ENCODE measurements around the gene NR2E3. TPM values are rescaled to one million over a fixed set of nuclear protein-coding genes. Genes with fewer than 3 reads are reported as not detected.

Gene NR2E3
- polyA plus RNA-seq (2012; ENCODE audit: insufficient read depth, insufficient read length): not detected

DNA sequence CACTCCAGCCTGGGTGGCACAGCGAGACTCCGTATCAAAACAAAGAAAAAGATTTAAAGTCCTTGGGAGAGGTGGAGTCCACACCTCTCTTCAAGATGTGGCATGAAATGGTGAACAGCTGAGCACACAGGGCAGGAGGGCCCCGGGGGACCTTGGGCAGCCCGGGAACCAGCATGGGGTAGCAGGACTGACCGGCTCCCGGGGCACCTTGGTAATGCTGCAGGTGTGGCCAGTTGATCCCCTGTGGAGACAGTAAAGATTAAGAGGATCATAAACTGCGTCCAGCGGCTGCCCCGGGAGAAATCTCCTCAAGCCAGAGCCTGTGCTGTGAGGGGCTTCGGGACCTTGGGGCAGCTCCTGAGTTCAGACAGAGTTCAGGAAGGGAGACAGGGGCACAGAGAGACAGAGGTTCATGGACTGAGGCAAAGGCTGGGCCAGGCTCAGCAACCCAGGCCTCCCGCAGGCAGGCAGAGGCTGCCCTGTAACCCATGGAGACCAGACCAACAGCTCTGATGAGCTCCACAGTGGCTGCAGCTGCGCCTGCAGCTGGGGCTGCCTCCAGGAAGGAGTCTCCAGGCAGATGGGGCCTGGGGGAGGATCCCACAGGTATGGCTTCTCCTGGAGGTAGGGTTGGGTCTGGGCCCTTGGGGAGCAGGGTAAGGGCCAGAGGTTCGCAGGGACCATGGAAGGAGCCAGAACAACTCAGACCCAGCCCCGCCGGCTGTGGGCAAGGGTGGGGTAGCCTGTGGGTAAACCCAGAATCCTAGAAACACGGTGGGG, at the start of gene NR2E3:
Gene NR2E3, plus strand, starts transcription at position 299 of the 780 bp plus-strand sequence. Its CDS starts 190 bp downstream, at position 489.
- DNase-seq (ENCODE audit: low read depth, low spot score): no peak
- no peak within 1 kb of the TSS for H3K4me3 ChIP-seq (ENCODE audit: low read length)

DNA sequence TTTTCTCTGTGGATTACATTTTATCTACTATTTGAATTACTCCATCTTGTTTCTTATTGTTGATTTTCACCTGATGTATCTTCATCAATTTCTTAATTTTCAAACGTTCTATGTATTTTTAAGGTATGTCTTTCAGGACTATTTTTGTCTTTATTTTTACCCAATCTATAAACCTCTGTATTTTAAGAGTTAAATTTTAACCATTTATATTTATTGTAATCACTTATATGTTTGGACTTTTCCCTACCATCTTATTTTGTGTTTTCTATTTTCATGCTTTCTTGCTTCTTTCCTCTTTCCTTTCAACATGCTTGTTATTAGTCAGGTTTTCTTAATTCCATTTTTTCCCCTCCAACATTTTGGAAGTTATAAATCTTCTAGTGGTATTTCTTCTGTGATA, 49.5 kb upstream of the NR2E3 start:
- H3K4me3 ChIP-seq (ENCODE audit: low read length): no peak overlapping the region
- DNase-seq (ENCODE audit: low read depth, low spot score): no peak

- no peak overlapping the region for H3K4me3 ChIP-seq (ENCODE audit: low read length)
- no peak for DNase-seq (ENCODE audit: low read depth, low spot score)
Observed at GRCh38 chr15:71761649-71762048, 48.7 kb upstream of the NR2E3 start.

GRCh38 chr15:71768184-71768583, 42.2 kb upstream of the NR2E3 start:
- H3K4me3 ChIP-seq (ENCODE audit: low read length): no peak overlapping the region
- no peak for DNase-seq (ENCODE audit: low read depth, low spot score)

- H3K4me3 ChIP-seq (ENCODE audit: low read length): no peak overlapping the region
- no peak for DNase-seq (ENCODE audit: low read depth, low spot score)
Observed at GRCh38 chr15:71773206-71773859, 37.0 kb upstream of the NR2E3 start.

- no peak for DNase-seq (ENCODE audit: low read depth, low spot score)
Observed at GRCh38 chr15:71775856-71776255, 34.5 kb upstream of the NR2E3 start.

GRCh38 chr15:71776304-71776703, 34.0 kb upstream of the NR2E3 start:
- H3K4me3 ChIP-seq (ENCODE audit: low read length): no peak overlapping the region
- DNase-seq (ENCODE audit: low read depth, low spot score): no peak

More at GRCh38 chr15:71775856-71776255, 34.5 kb upstream of the NR2E3 start:
- H3K4me3 ChIP-seq (ENCODE audit: low read length): no peak overlapping the region

DNA sequence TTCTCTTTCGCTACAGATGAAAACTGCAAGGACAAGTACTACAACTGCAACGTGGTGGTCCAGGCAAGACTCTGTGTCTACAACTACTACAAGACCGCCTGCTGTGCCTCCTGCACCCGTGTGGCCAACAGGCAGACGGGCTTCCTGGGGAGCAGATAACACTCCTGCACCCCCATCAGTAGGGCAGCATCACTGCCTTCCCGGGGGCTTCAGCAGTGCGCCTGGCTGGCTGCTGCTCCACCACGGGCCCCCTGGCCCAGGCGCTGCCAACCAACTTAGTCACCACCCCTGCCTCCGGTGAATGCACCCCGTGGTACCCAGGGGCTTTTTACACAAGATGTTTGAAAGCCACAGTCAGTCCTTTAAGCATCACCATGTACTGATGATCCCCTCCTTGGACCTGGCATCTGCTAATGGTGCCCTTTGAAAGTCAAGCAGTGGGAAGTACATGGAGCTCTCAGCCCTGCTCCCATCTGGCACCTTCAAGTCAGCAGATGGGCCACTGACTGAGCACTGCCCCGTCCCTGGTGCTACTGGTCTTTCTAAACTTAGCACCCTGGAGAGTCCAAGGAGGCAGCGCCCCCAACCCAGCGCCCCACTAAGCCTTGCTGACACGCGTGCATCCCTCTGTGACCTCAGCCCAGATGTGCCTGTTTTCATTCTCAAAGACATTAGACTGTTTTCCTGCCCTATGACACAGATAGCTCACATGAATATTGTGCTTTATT, 33.0 kb upstream of the NR2E3 start:
- no peak for DNase-seq (ENCODE audit: low read depth, low spot score)
- H3K4me3 ChIP-seq (ENCODE audit: low read length): no peak overlapping the region

DNA sequence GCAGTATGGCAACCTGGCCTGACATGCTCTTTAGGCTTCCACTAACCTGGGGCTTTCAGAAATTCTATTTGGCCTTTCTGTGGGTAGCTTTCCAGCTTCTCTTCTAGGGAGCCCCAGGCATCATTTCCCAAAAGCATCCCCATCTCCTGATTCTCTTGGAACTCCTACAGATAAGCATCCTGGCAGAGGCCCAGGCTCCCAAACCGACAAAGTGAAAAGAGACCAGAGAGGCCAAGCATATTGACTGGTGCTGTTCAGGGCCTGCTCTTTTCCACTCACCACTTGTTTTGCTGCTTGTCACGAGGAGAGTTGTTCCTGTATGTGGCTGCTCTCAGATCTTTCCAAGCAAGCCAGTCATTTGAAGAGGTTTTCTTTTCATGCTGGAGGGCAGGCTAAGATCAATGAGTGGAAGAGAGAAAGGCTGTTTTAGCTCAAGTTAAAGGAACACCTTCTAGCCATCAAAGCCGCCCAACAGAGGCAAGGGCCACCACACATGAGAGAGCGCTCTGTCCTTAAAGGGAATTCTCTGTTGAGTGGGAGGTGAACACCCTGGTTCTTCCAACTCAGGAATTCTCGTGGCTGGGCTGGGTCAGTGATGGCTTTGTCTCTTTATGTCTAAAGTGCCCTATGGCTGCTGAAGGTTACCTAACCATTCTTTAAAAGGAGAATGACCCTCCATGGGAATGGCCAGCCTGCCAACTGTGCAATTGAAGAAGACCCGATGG, 31.1 kb upstream of the NR2E3 start:
- H3K4me3 ChIP-seq (ENCODE audit: low read length): no peak overlapping the region
- no peak for DNase-seq (ENCODE audit: low read depth, low spot score)

- peak; percentile 60 for DNase-seq (ENCODE audit: low read depth, low spot score)
- H3K4me3 ChIP-seq (ENCODE audit: low read length): no peak overlapping the region
Observed at GRCh38 chr15:71780115-71780976, 30.0 kb upstream of the NR2E3 start.

- no peak overlapping the region for H3K4me3 ChIP-seq (ENCODE audit: low read length)
- DNase-seq (ENCODE audit: low read depth, low spot score): no peak
Observed at GRCh38 chr15:71781179-71781964, 29.0 kb upstream of the NR2E3 start.

- no peak for DNase-seq (ENCODE audit: low read depth, low spot score)
- H3K4me3 ChIP-seq (ENCODE audit: low read length): no peak overlapping the region
Observed at GRCh38 chr15:71781965-71782265, 28.4 kb upstream of the NR2E3 start.

- DNase-seq (ENCODE audit: low read depth, low spot score): no peak
- no peak overlapping the region for H3K4me3 ChIP-seq (ENCODE audit: low read length)
Observed at GRCh38 chr15:71782422-71783165, 27.8 kb upstream of the NR2E3 start.

- H3K4me3 ChIP-seq (ENCODE audit: low read length): no peak overlapping the region
- DNase-seq (ENCODE audit: low read depth, low spot score): no peak
Observed at GRCh38 chr15:71784719-71785118, 25.6 kb upstream of the NR2E3 start.

GRCh38 chr15:71785996-71786395, 24.4 kb upstream of the NR2E3 start:
- no peak for DNase-seq (ENCODE audit: low read depth, low spot score)
- no peak overlapping the region for H3K4me3 ChIP-seq (ENCODE audit: low read length)

DNA sequence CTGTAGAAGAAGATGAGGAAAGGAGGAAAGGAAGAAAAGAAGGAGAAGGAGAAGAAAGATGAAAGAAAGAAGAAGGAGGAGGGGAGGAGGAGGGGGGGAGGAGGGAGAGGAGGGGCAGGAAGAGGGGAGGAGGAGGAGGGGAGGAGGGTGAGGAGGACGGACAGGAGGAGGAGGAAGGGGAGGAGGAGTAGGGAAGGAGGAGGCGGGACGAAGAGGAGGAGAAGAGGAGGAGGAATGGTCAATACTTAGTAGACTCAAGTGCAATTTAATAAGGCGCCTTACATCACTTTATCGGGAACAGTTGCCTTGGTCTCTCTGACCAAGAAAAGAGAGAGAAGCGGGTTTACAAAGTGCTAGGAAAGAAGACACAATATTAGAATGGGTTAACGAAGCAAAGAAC, 23.7 kb upstream of the NR2E3 start:
- H3K4me3 ChIP-seq (ENCODE audit: low read length): no peak overlapping the region
- no peak for DNase-seq (ENCODE audit: low read depth, low spot score)

Measured in Jurkat, Clone E6-1 (cell line).